Ishikawa (cell line): ENCODE data around the gene ZNF700.
A peak's percentile ranks its signal among the peaks of the same experiment; 100 is the strongest.

Experiments
- CEBPB ChIP-seq: IDR thresholded peaks from 2 replicates; pipeline ENCODE4 v1.6.1; 2012
- CREB1 ChIP-seq: IDR thresholded peaks from 2 replicates; pipeline ENCODE4 v1.6.1; 2012; ENCODE audit warnings: low read depth
- EGR1 ChIP-seq: IDR thresholded peaks from 2 replicates; pipeline ENCODE4 v1.6.1; 2012
- EP300 ChIP-seq: IDR thresholded peaks from 2 replicates; pipeline ENCODE4 v1.6.1; 2012; ENCODE audit warnings: borderline replicate concordance
- FOXM1 ChIP-seq: IDR thresholded peaks from 2 replicates; pipeline ENCODE4 v1.6.1; 2012; ENCODE audit warnings: low read depth, borderline replicate concordance
- MAX ChIP-seq: IDR thresholded peaks from 2 replicates; pipeline ENCODE4 v1.6.1; 2012
- NFIC ChIP-seq: IDR thresholded peaks from 2 replicates; pipeline ENCODE4 v1.6.1; 2012
- RAD21 ChIP-seq: IDR thresholded peaks from 2 replicates; pipeline ENCODE4 v1.6.1; 2012; ENCODE audit warnings: low read depth
- REST ChIP-seq: IDR thresholded peaks from 2 replicates; pipeline ENCODE4 v1.6.1; 2012; ENCODE audit warnings: low read depth, mild to moderate bottlenecking
- TAF1 ChIP-seq: IDR thresholded peaks from 2 replicates; pipeline ENCODE4 v1.6.1; 2012; ENCODE audit warnings: low read depth, mild to moderate bottlenecking
- TCF12 ChIP-seq: IDR thresholded peaks from 2 replicates; pipeline ENCODE4 v1.6.1; 2012; ENCODE audit warnings: low read depth
- TEAD4 ChIP-seq: IDR thresholded peaks from 2 replicates; pipeline ENCODE4 v1.6.1; 2012
- USF1 ChIP-seq: IDR thresholded peaks from 2 replicates; pipeline ENCODE4 v1.6.1; 2012
- YY1 ChIP-seq: IDR thresholded peaks from 2 replicates; pipeline ENCODE4 v1.6.1; 2012; ENCODE audit warnings: low read depth
- ZBTB7A ChIP-seq: IDR thresholded peaks from 2 replicates; pipeline ENCODE4 v1.6.1; 2012; ENCODE audit warnings: low read depth

ZNF700 gene

GRCh38 chr19:11927227-11927626 is 2.3 kb downstream of the ZNF700 start:
- TF ChIP-seq TEAD4 (no peak), REST (no peak)

- TF ChIP-seq CREB1, result no peak
- TF ChIP-seq TEAD4, result no peak
- TF ChIP-seq CEBPB, result no peak
- no peak for TF ChIP-seq USF1
- TF ChIP-seq RAD21, result no peak
- TF ChIP-seq ZBTB7A, result no peak
- no peak for TF ChIP-seq TAF1
- no peak for TF ChIP-seq YY1
- no peak for TF ChIP-seq EP300
- TF ChIP-seq FOXM1, result no peak
- TF ChIP-seq REST, result no peak
- TF ChIP-seq NFIC, result no peak
- TF ChIP-seq EGR1, result no peak
- no peak for TF ChIP-seq TCF12
- no peak for TF ChIP-seq MAX
Measured at GRCh38 chr19:11931051-11931450, 6.1 kb downstream of the ZNF700 start.

DNA sequence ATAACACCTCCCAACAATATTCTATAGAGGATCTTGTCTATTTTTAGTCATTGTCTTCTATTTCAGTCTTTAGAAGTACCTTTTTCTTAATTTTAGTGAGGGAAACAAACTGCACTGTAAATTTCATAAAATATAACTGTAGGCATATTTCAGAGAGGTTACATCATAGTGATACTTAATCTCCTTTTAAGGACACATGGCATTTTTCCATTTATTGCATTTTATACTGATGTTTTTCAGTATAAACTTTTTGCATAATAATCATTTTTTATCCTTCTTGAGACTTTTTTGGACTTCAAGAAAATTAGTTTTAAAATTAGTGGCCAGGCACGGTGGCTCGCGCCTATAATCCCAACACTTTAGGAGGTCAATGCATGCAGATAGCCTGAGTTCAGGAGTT is 6.6 kb downstream of the ZNF700 start:
- no peak for TF ChIP-seq NFIC
- TF ChIP-seq RAD21, result no peak

DNA sequence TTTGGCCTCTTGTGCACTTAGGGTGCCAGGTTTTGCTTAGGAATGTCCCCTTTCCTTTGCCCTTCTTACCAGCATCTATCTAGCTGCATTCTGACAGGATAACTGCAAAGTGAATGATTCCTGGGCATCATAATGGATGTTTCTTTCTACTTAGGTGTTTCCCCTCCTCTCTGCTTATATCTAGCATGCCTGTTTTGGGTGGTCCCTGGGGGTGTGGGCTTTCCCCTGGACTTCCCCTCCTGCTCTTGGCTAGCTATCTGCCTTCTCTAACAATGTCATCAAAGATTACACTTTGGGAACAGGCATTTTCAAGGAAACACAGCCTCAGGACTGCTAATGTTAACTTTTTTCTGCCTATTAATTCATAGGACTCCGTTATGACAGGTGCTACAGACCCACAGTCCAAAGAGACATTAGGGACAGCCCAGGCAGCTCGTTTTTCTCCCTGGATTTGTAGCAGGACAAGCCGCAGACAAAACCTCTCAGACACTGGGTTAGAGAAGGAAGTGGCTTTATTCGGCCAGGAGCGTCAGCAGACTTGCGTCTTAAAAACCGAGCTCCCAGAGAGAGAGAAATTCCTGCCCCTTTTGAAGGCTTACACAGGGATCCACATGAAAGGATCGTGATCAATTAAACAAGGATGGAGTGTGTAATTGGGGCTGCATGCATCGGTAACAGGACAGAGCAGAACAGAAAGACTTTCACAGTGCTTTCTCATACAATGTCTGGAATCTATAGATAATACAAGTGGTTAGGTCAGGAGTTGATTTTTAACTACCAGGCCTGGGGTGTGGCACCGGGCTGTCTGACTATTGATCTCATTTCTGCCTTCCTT is 17.3 kb downstream of the ZNF700 start:
- TF ChIP-seq MAX, result no peak

DNA sequence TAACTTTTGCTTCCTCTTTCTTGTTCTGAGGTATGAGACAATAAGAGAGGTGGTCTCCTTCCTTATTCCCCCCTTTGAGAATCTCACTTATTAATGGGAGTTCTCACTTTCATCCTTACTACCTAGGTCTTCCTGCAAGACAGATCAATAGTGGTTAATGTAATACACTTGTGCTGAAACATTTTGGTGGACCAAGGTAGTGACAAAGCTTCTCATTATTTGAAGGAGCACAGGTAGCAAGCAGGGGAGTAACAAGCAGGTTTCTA is 17.9 kb downstream of the ZNF700 start:
- TF ChIP-seq MAX (no peak), TAF1 (no peak), USF1 (0 out of 2 replicates have a peak, but pooled peaks have one; percentile 19), CEBPB (no peak)

- no peak for TF ChIP-seq EGR1
- TF ChIP-seq YY1, result no peak
- no peak for TF ChIP-seq RAD21
- no peak for TF ChIP-seq EP300
- TF ChIP-seq USF1, result no peak
- TF ChIP-seq CEBPB, result no peak
- no peak for TF ChIP-seq TCF12
- TF ChIP-seq ZBTB7A, result no peak
Measured at GRCh38 chr19:11944656-11945055, 19.7 kb downstream of the ZNF700 start.

DNA sequence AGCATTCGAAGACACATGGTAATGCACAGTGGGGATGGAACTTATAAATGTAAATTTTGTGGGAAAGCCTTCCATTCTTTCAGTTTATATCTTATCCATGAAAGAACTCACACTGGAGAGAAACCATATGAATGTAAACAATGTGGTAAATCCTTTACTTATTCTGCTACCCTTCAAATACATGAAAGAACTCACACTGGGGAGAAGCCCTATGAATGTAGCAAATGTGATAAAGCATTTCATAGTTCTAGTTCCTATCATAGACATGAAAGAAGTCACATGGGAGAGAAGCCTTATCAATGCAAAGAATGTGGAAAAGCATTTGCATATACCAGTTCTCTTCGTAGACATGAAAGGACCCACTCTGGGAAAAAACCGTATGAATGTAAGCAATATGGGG is 23.7 kb downstream of the ZNF700 start:
- TF ChIP-seq YY1, result no peak
- no peak for TF ChIP-seq REST
- no peak for TF ChIP-seq CEBPB
- TF ChIP-seq MAX, result no peak
- TF ChIP-seq CREB1, result no peak
- no peak for TF ChIP-seq ZBTB7A
- no peak for TF ChIP-seq FOXM1
- TF ChIP-seq NFIC, result no peak
- no peak for TF ChIP-seq TCF12
- no peak for TF ChIP-seq RAD21
- no peak for TF ChIP-seq TAF1
